ENCODE data around the gene HEMGN. TPM values are rescaled to one million over a fixed set of nuclear protein-coding genes. Genes with fewer than 3 reads are reported as not detected.

HEMGN gene
- total and polyA plus RNA-seq, 2 of the 4 experiments (the other 2 are of a cell fraction), result not detected

DNA sequence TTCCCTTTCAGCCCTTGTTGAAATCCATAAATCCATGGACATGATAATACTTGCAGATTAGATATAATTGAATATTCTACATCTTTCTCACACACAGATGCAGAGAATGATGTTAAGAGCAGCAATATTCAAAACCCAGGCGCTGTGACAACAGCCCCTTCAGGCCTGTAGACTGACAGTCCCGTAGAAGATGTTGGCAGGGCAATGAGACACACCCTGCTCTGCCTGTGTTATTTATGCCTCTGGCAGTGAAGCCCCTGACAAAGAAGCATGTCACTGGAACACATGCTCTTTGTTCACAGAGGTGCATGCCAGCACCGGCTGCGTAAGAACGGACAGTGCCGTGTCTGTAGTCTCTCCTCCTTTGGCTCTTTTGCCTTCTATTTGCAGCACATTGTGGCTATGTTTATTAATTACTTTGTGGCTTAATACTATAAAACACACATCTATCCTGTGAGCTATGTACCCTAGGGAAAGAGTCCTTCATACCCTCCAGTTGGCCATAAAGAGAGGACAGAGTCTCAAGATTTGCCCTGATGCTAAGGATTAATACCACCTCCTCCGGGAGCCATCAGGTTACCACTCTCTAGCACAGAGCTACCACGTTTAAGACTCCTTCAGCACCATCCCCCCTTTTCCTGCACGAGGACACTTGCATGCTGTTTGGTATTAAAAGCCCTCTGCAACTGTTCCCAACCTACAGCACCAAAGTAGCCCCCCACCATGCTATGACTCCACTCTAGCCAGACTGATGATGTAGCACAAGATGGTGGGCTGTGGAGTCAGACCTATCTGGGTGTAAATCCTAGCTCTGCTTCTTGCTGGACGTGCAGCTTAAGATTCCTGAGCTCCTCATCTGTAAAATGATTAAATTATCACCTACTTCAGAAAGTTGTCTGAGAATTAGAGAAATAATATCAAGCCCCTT lies 43.2 kb upstream of the HEMGN start:
- Histone ChIP-seq H2BK120ac (ENCODE audit: low read depth, low read length) (no peak overlapping the region), H4K5ac (ENCODE audit: low read depth, low read length) (no peak overlapping the region), H3K4me1 (ENCODE audit: control insufficient read depth, insufficient read depth, low read length) (peaks cover 3% of the 10 kb centered on the region; the same call in 1 of the 2 replicates), H3K23ac (ENCODE audit: low read depth, low read length) (peak overlapping the region; percentile 56), H2BK15ac (ENCODE audit: low read depth, low read length) (no peak overlapping the region), H2AK9ac (replicated peaks; ENCODE audit: low read depth, low read length, poor library complexity) (peak overlapping the region; percentile 57), H4K20me1 (ENCODE audit: insufficient read depth, low read length) (peaks cover 12% of the 10 kb centered on the region), H3K56ac (ENCODE audit: extremely low read depth, insufficient read depth, low read length) (no peak overlapping the region), H3K36me3 (ENCODE audit: control insufficient read depth, insufficient read depth, low read length) (no peaks in the 10 kb centered on the region), H2AFZ (replicated peaks; ENCODE audit: low read length, poor library complexity) (no peak overlapping the region), H3K27ac (ENCODE audit: insufficient read depth, low read length) (no peak overlapping the region), H3K18ac (ENCODE audit: low read depth, low read length) (no peak overlapping the region), H4K91ac (ENCODE audit: insufficient read depth, low read depth, low read length) (no peak overlapping the region), H3K9me1 (ENCODE audit: insufficient read depth, low read length) (peaks cover 2% of the 10 kb centered on the region; the same call in 1 of the 2 replicates), H4K8ac (ENCODE audit: low read depth in 2 of 2, low read length in 2 of 2) (no peak overlapping the region), H3K4me2 (ENCODE audit: low read depth, low read length) (no peak overlapping the region), H3K4ac (ENCODE audit: low read depth, low read length) (0 out of 2 replicates have a peak overlapping the region, but pooled peaks have one; percentile 17), H3K9me3 (ENCODE audit: control insufficient read depth, insufficient read depth, low read length) (no peaks in the 10 kb centered on the region), H3K4me3 (ENCODE audit: insufficient read depth, low read depth, low read length) (no peak overlapping the region), H3K27me3 (ENCODE audit: control insufficient read depth, insufficient read depth, low read length) (no peaks in the 10 kb centered on the region; the same call in 1 of the 2 replicates), H3K14ac (replicated peaks; ENCODE audit: low read depth, low read length) (no peak overlapping the region), H2BK20ac (ENCODE audit: low read depth, low read length) (no peak overlapping the region), H2AK5ac (ENCODE audit: low read depth, low read length) (no peak overlapping the region), H3K9ac (ENCODE audit: low read depth, low read length) (no peak overlapping the region), H3K79me1 (ENCODE audit: low read depth in 1 of 2, low read length in 2 of 2) (peaks cover 0 to 8% of the 10 kb centered on the region in 2 experiments; a peak in 2 of 4 replicates), H2BK5ac (ENCODE audit: low read depth, low read length, poor library complexity, severe bottlenecking) (no peak overlapping the region)
- no TSS peak for BruUV-seq (replicated peaks)
- ChIA-PET CTCF (no interaction called here), POLR2A (ENCODE audit: unreplicated experiment) (no interaction called here)
- WGBS, 2 experiments (ENCODE audit: extremely low coverage in 2 of 2, insufficient read length in 1 of 2), result 65% methylated on average over 4 of the region's 10 CpGs; no CpG with 5 or more reads in 1 of the 2 experiments
- DNase-seq (no peak), ATAC-seq (ENCODE audit: low read depth) (no peak)
- intact Hi-C loops (cut with micrococcal nuclease) (no loop called here), in situ Hi-C loops (cut with MboI; ENCODE audit: low sequenced_read_pairs) (no loop called here), dilution Hi-C loops (cut with HindIII; ENCODE audit: low sequenced_read_pairs, unreplicated experiment) (no loop called here)
- TF ChIP-seq SMC3 (IDR thresholded peaks at IDR 0.05; ENCODE audit: low read depth, low read length) (no peak), CHD1 (IDR thresholded peaks at IDR 0.05; ENCODE audit: low read depth, low read length) (no peak), FOS (IDR thresholded peaks at IDR 0.05; ENCODE audit: low read depth, low read length) (no peak), MAZ (IDR thresholded peaks at IDR 0.05; ENCODE audit: borderline replicate concordance, low read depth, low read length) (no peak), BHLHE40 (IDR thresholded peaks at IDR 0.05; ENCODE audit: low read depth, low read length) (no peak), RAD21 (IDR thresholded peaks at IDR 0.05; ENCODE audit: low read length) (no peak), CEBPB (IDR thresholded peaks at IDR 0.05; ENCODE audit: low read depth, low read length) (no peak), NFE2L2 (IDR thresholded peaks at IDR 0.05; ENCODE audit: low read depth, low read length) (no peak), MAFK (IDR thresholded peaks at IDR 0.05; ENCODE audit: low read depth, low read length) (no peak), RFX5 (IDR thresholded peaks at IDR 0.05; ENCODE audit: low read depth, low read length) (no peak), RCOR1 (IDR thresholded peaks at IDR 0.05; ENCODE audit: insufficient replicate concordance, low read length) (no peak)
- TF ChIP-seq, protein P1, sequence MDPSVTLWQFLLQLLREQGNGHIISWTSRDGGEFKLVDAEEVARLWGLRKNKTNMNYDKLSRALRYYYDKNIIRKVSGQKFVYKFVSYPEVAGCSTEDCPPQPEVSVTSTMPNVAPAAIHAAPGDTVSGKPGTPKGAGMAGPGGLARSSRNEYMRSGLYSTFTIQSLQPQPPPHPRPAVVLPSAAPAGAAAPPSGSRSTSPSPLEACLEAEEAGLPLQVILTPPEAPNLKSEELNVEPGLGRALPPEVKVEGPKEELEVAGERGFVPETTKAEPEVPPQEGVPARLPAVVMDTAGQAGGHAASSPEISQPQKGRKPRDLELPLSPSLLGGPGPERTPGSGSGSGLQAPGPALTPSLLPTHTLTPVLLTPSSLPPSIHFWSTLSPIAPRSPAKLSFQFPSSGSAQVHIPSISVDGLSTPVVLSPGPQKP (IDR thresholded peaks at IDR 0.05; ENCODE audit: borderline replicate concordance, low read depth, low read length), result no peak
- TF ChIP-seq, protein P2, sequence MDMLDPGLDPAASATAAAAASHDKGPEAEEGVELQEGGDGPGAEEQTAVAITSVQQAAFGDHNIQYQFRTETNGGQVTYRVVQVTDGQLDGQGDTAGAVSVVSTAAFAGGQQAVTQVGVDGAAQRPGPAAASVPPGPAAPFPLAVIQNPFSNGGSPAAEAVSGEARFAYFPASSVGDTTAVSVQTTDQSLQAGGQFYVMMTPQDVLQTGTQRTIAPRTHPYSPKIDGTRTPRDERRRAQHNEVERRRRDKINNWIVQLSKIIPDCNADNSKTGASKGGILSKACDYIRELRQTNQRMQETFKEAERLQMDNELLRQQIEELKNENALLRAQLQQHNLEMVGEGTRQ (IDR thresholded peaks at IDR 0.05; ENCODE audit: low read depth, low read length), result no peak
- TF ChIP-seq, protein P3, sequence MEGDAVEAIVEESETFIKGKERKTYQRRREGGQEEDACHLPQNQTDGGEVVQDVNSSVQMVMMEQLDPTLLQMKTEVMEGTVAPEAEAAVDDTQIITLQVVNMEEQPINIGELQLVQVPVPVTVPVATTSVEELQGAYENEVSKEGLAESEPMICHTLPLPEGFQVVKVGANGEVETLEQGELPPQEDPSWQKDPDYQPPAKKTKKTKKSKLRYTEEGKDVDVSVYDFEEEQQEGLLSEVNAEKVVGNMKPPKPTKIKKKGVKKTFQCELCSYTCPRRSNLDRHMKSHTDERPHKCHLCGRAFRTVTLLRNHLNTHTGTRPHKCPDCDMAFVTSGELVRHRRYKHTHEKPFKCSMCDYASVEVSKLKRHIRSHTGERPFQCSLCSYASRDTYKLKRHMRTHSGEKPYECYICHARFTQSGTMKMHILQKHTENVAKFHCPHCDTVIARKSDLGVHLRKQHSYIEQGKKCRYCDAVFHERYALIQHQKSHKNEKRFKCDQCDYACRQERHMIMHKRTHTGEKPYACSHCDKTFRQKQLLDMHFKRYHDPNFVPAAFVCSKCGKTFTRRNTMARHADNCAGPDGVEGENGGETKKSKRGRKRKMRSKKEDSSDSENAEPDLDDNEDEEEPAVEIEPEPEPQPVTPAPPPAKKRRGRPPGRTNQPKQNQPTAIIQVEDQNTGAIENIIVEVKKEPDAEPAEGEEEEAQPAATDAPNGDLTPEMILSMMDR (conservative IDR thresholded peaks at IDR 0.05; ENCODE audit: low read depth, low read length), result no peak
